H9 (cell line): ENCODE results near the gene MRPL53. TPM values are rescaled to one million over a fixed set of nuclear protein-coding genes. Genes with fewer than 3 reads are reported as not detected.
"Not testable (repeated sequence)": the region's sequence is repeated elsewhere in the genome, so short reads cannot be mapped to it uniquely, and the experiment has no call there.

Experiments used
- DNase-seq: peaks from one replicate; pipeline ENCODE4 v3.0.0-alpha.2; 2017
- H2AFZ ChIP-seq: one replicate; pipeline ENCODE4 v1.6.1; 2013; ENCODE audit warnings: mild to moderate bottlenecking, low read length, control low read depth, moderate library complexity
- H2AK5ac ChIP-seq: 2 replicates; pipeline ENCODE4 v1.6.1; 2013; ENCODE audit warnings: low read length, control low read depth, mixed read lengths; ENCODE audit not compliant: insufficient read length
- H2BK120ac ChIP-seq: one replicate; pipeline ENCODE4 v1.6.1; 2013; ENCODE audit warnings: low read depth, mild to moderate bottlenecking, low read length, control low read depth, inconsistent platforms; ENCODE audit not compliant: poor library complexity, severe bottlenecking
- H2BK12ac ChIP-seq: 2 replicates; pipeline ENCODE4 v1.6.1; 2013; ENCODE audit warnings: low read length, control low read depth, mixed read lengths, low read depth; ENCODE audit not compliant: insufficient read length
- H2BK15ac ChIP-seq: 2 replicates; pipeline ENCODE4 v1.6.1; 2013; ENCODE audit warnings: low read depth, low read length, control low read depth
- H2BK20ac ChIP-seq: one replicate; pipeline ENCODE4 v1.6.1; 2013; ENCODE audit warnings: low read depth, mild to moderate bottlenecking, low read length, control low read depth, inconsistent platforms; ENCODE audit not compliant: poor library complexity, severe bottlenecking
- H2BK5ac ChIP-seq: 2 replicates; pipeline ENCODE4 v1.6.1; 2013; ENCODE audit warnings: low read length, control low read depth, mixed read lengths; ENCODE audit not compliant: insufficient read length
- H3K14ac ChIP-seq: 2 replicates; pipeline ENCODE4 v1.6.1; 2013; ENCODE audit warnings: low read length, control low read depth; ENCODE audit not compliant: insufficient read depth
- H3K18ac ChIP-seq: 2 replicates; pipeline ENCODE4 v1.6.1; 2013; ENCODE audit warnings: low read depth, mild to moderate bottlenecking, mixed read lengths, low read length, control low read depth; ENCODE audit not compliant: insufficient read length
- H3K23ac ChIP-seq: 2 replicates; pipeline ENCODE4 v1.6.1; 2013; ENCODE audit warnings: low read length, control low read depth, mixed read lengths, low read depth; ENCODE audit not compliant: insufficient read length
- H3K23me2 ChIP-seq: 2 replicates; pipeline ENCODE4 v1.6.1; 2013; ENCODE audit warnings: low read depth, mild to moderate bottlenecking, mixed read lengths, low read length, control low read depth; ENCODE audit not compliant: insufficient read length, poor library complexity, severe bottlenecking
- H3K27ac ChIP-seq: 2 replicates; pipeline ENCODE4 v1.5.1; 2013; ENCODE audit warnings: low read length, control low read depth, mixed read lengths, low read depth; ENCODE audit not compliant: insufficient read length
- H3K27me3 ChIP-seq: 2 replicates; pipeline ENCODE4 v1.6.1; 2013; ENCODE audit warnings: low read length, control low read depth, inconsistent platforms; ENCODE audit not compliant: insufficient read depth
- H3K4ac ChIP-seq: 2 replicates; pipeline ENCODE4 v1.6.1; 2013; ENCODE audit warnings: low read depth, mild to moderate bottlenecking, control low read depth, inconsistent platforms, low read length, moderate library complexity
- H3K4me1 ChIP-seq: 2 replicates; pipeline ENCODE4 v1.6.1; 2013; ENCODE audit warnings: low read length, control low read depth, inconsistent platforms; ENCODE audit not compliant: insufficient read depth
- H3K4me2 ChIP-seq: 2 replicates; pipeline ENCODE4 v1.6.1; 2013; ENCODE audit warnings: low read length, control low read depth, mixed read lengths; ENCODE audit not compliant: insufficient read length, insufficient read depth
- H3K56ac ChIP-seq: 2 replicates; pipeline ENCODE4 v1.6.1; 2013; ENCODE audit warnings: low read depth, mild to moderate bottlenecking, mixed read lengths, low read length, control low read depth; ENCODE audit not compliant: insufficient read length
- H3K79me1 ChIP-seq: 2 replicates; pipeline ENCODE4 v1.6.1; 2013; ENCODE audit warnings: low read depth, mild to moderate bottlenecking, moderate library complexity, low read length, control low read depth, inconsistent platforms; ENCODE audit not compliant: insufficient read depth, poor library complexity, severe bottlenecking
- H3K79me2 ChIP-seq: 2 replicates; pipeline ENCODE4 v1.6.1; 2013; ENCODE audit warnings: low read length, control low read depth, inconsistent platforms; ENCODE audit not compliant: insufficient read depth
- H3K9ac ChIP-seq: 2 replicates; pipeline ENCODE4 v1.6.1; 2013; ENCODE audit warnings: low read length, control low read depth, mixed read lengths; ENCODE audit not compliant: insufficient read length; ENCODE audit errors: extremely low read depth
- H3K9me3 ChIP-seq: one replicate; pipeline ENCODE4 v1.6.1; 2013; ENCODE audit warnings: low read depth, low read length, inconsistent platforms; ENCODE audit not compliant: control insufficient read depth
- H3T11ph ChIP-seq: one replicate; pipeline ENCODE4 v1.6.1; 2013; ENCODE audit warnings: mild to moderate bottlenecking, low read length, control low read depth, inconsistent platforms
- H4K20me1 ChIP-seq: one replicate; pipeline ENCODE4 v1.6.1; 2013; ENCODE audit not compliant: control insufficient read depth, insufficient read length, insufficient read depth
- H4K5ac ChIP-seq: 2 replicates; pipeline ENCODE4 v1.6.1; 2013; ENCODE audit warnings: low read depth, mild to moderate bottlenecking, mixed read lengths, low read length, control low read depth; ENCODE audit not compliant: insufficient read length
- H4K8ac ChIP-seq: replicated peaks from 2 replicates; pipeline ENCODE4 v1.6.1; 2013; ENCODE audit warnings: low read length, control low read depth, mixed read lengths, low read depth; ENCODE audit not compliant: insufficient read length
- H4K91ac ChIP-seq: 2 replicates; pipeline ENCODE4 v1.6.1; 2013; ENCODE audit warnings: low read depth, mild to moderate bottlenecking, moderate library complexity, mixed read lengths, low read length, control low read depth; ENCODE audit not compliant: insufficient read length
- H3K27ac Mint-ChIP-seq, 3 experiments: 2 replicates in 2 of 3; 3 replicates in 1 of 3; pipeline ENCODE4 v1.8.0; 2020 to 2021; ENCODE audit warnings: mixed read lengths in 3 of 3, mild to moderate bottlenecking in 1 of 3, moderate library complexity in 1 of 3
- H3K27me3 Mint-ChIP-seq: 2 replicates; pipeline ENCODE4 v1.8.0; 2021; ENCODE audit warnings: low read depth, mild to moderate bottlenecking, moderate library complexity, mixed read lengths
- H3K36me3 Mint-ChIP-seq, 3 experiments: 2 replicates in 2 of 3; 3 replicates in 1 of 3; pipeline ENCODE4 v1.8.0; 2020 to 2021; ENCODE audit warnings: low read depth in 3 of 3, mixed read lengths in 3 of 3; ENCODE audit not compliant: insufficient read depth in 1 of 3
- H3K4me1 Mint-ChIP-seq, 2 experiments: 2 replicates each; pipeline ENCODE4 v1.8.0; 2020; ENCODE audit warnings: mixed read lengths in 2 of 2
- H3K4me3 Mint-ChIP-seq, 2 experiments: 2 replicates in 1 of 2; 3 replicates in 1 of 2; pipeline ENCODE4 v1.8.0; 2020 to 2021; ENCODE audit warnings: mild to moderate bottlenecking in 2 of 2, mixed read lengths in 2 of 2, moderate library complexity in 1 of 2
- H3K9me3 Mint-ChIP-seq, 2 experiments: 2 replicates in 1 of 2; 3 replicates in 1 of 2; pipeline ENCODE4 v1.8.0; 2020; ENCODE audit warnings: mild to moderate bottlenecking in 2 of 2, mixed read lengths in 2 of 2, moderate library complexity in 1 of 2
- CTCF ChIP-seq: fragments of 200-600 bp; sonication (generic); conservative IDR thresholded peaks from 3 replicates; pipeline ENCODE4 v1.8.0; 2021; ENCODE audit warnings: antibody characterized with exemption, mild to moderate bottlenecking
- WGBS: extraction: QIAGEN DNeasy Blood & Tissue Kit; methylation state at CpG from one replicate; pipeline ENCODE4 v1.1.7; 2013; ENCODE audit warnings: missing lambda C conversion rate, low lambda C conversion rate, mixed read lengths; ENCODE audit not compliant: insufficient read length; ENCODE audit errors: extremely low coverage; 5-methylcytosine and 5-hydroxymethylcytosine counted together
- total RNA-seq: library from RNA; stranded (reverse); gene quantifications from 2 replicates; pipeline ENCODE4 v1.2.1, GENCODE V29; 2021

MRPL53 gene
- total RNA-seq, 1 experiment from 2014 or later, result 59.5 TPM

- H4K20me1 ChIP-seq, result peaks cover 2% of the 10 kb centered on the region
- Mint-ChIP-seq H3K4me3 (peak overlapping the region in 1 of 2 experiments; percentile 29; a peak in 1 of 5 replicates), H3K9me3 (no peaks in the 10 kb centered on the region), H3K27me3 (no peaks in the 10 kb centered on the region), H3K36me3 (peaks cover 10 to 29% (median 24%) of the 10 kb centered on the region in 3 experiments; a peak in 6 of 7 replicates), H3K27ac (peak overlapping the region in 1 of 3 experiments; percentile 47; a peak in 1 of 7 replicates), H3K4me1 (peaks cover 20 to 26% of the 10 kb centered on the region in 2 experiments)
- no peak overlapping the region for H3K27ac ChIP-seq
- no peak overlapping the region; the same call in 1 of the 2 replicates for H3K14ac ChIP-seq
- H3K79me2 ChIP-seq, result no peaks in the 10 kb centered on the region; the same call in 1 of the 2 replicates
- H2AFZ ChIP-seq, result no peak overlapping the region
- H3K56ac ChIP-seq, result no peak overlapping the region
- no peak overlapping the region for H2BK5ac ChIP-seq
- H4K5ac ChIP-seq, result no peak overlapping the region
- H4K91ac ChIP-seq, result no peak overlapping the region
- no peak overlapping the region for H2BK20ac ChIP-seq
- no peak overlapping the region for H2BK120ac ChIP-seq
- no peaks in the 10 kb centered on the region for H3K27me3 ChIP-seq
- peaks cover 4% of the 10 kb centered on the region for H3K79me1 ChIP-seq
- no peak overlapping the region for H3K4ac ChIP-seq
- H3K23me2 ChIP-seq, result peaks cover 13% of the 10 kb centered on the region
- peak; percentile 71 for DNase-seq
- no peak overlapping the region for H2BK12ac ChIP-seq
- H3K18ac ChIP-seq, result no peak overlapping the region
- H3K9me3 ChIP-seq, result no peaks in the 10 kb centered on the region
- no peak overlapping the region for H3K4me2 ChIP-seq
- H3T11ph ChIP-seq, result no peak overlapping the region
- no peak overlapping the region for H2AK5ac ChIP-seq
- H3K4me1 ChIP-seq, result peaks cover 2% of the 10 kb centered on the region; the same call in 1 of the 2 replicates
- H4K8ac ChIP-seq, result no peak overlapping the region
- no peak overlapping the region for H2BK15ac ChIP-seq
- TF ChIP-seq CTCF, result peak; percentile 56; the same call in 2 of the 3 replicates
- H3K9ac ChIP-seq, result no peak overlapping the region
- H3K23ac ChIP-seq, result no peak overlapping the region
- WGBS, result no CpG with 5 or more reads among the region's 27 CpGs
These were observed 11.1 kb downstream of the MRPL53 start for GRCh38 chr2:74461187-74462053.

- H4K8ac ChIP-seq, DNase-seq, H3K9me3 ChIP-seq, H3K18ac ChIP-seq, H2BK5ac ChIP-seq, H3K9me3 Mint-ChIP-seq, H3K4me1 ChIP-seq, H3K56ac ChIP-seq, H2AK5ac ChIP-seq, H3K27me3 Mint-ChIP-seq, H2BK20ac ChIP-seq, H3T11ph ChIP-seq, H2BK120ac ChIP-seq, H3K14ac ChIP-seq, H3K79me2 ChIP-seq, H3K4me2 ChIP-seq, H3K27ac Mint-ChIP-seq, H2AFZ ChIP-seq, H4K5ac ChIP-seq, H2BK12ac ChIP-seq, H3K9ac ChIP-seq, H4K20me1 ChIP-seq, H3K27me3 ChIP-seq, H2BK15ac ChIP-seq, H3K27ac ChIP-seq, H3K4ac ChIP-seq, H4K91ac ChIP-seq, H3K23ac ChIP-seq, H3K79me1 ChIP-seq: not testable (repeated sequence)
- WGBS, result no CpG with 5 or more reads among the region's 10 CpGs
- peaks cover 17% of the 10 kb centered on the region for H3K23me2 ChIP-seq
- Mint-ChIP-seq H3K4me3 (peak overlapping the region; percentile 96 to 97; a peak in 4 of 5 replicates), H3K36me3 (peaks cover 10 to 29% (median 28%) of the 10 kb centered on the region in 3 experiments; a peak in 6 of 7 replicates), H3K4me1 (peaks cover 30 to 32% of the 10 kb centered on the region in 2 experiments)
These were observed 12.3 kb downstream of the MRPL53 start for GRCh38 chr2:74460187-74460586.
